Dedifferentiated amniotic fluid mesenchymal stem cell (primary cell): ENCODE measurements around the gene TBC1D19.
A peak's percentile ranks its signal among the peaks of the same experiment; 100 is the strongest.

ENCODE experiments used
- DNase-seq: peaks from one replicate; pipeline ENCODE4 v3.0.0-alpha.2; 2016; ENCODE audit errors: extremely low spot score

Gene TBC1D19

DNA sequence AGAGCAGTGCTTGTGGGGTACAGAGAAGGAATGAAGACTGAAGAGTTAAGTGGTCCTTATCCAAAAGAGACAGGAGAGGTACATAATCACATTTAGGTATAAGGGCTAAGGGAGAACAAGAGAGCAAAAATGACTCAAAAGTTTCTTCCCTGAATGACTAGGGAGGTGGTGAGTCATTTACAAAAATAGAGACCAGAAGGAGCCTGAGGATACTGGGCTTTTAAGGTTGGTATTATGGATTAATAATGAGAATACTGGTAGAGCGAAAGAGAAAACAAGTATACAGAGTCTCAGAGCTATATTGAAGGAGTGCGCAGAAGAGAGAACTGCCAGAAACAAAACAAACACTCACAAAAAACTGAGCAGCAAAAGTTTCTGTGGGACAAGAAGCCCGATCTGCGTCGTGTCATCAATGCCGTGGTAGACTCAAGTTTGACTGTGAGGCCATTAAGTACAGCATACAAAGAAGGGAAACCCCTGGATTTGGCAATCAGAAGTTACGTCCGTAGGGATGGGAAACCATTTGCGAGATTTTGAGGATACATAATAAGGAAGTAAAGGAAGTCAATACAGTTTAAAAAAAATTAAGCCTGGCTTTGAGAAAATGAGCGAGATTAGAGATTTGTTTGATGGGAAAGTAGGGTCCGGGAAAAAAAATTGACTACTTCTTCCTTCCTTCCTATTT is 147.6 kb downstream of the TBC1D19 start:
- no peak for DNase-seq

DNA sequence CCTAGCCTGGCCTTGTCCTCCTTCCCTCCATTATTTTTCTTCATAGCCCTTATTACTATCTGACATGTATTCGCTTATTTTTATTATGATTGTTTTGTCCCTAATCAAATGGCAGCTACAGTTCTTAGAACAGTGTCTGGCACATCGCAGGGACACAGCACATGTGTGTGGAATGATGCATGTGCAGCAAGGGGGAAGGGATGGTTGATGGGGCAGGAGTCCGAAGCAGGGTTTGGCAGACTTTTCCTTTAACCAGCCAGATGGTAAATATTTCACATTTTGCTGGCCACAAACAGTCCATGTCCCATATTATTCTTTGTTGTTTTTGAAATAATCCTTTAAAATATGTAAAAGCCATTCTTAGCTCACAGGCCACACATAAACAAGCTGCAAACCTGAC is 148.5 kb downstream of the TBC1D19 start:
- no peak for DNase-seq

DNA sequence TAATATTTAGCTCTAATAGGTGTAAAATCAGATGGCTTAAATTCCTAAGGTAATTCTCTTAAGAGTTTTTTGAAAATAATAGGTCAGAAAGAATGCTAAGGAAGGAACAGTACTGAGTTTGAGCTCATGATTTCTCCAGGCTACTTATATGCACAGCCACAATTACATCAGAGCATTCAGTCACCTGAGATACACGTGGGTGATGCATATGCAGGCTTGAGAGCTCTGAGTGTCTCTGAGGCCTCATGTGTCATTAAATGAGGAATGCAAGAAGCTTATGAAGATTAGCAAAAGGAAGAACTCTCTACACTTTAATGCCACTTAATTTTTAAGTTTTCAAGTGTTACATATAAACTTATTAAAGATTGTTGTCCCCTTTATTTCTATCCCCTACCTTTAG is 152.7 kb downstream of the TBC1D19 start:
- no peak for DNase-seq

DNA sequence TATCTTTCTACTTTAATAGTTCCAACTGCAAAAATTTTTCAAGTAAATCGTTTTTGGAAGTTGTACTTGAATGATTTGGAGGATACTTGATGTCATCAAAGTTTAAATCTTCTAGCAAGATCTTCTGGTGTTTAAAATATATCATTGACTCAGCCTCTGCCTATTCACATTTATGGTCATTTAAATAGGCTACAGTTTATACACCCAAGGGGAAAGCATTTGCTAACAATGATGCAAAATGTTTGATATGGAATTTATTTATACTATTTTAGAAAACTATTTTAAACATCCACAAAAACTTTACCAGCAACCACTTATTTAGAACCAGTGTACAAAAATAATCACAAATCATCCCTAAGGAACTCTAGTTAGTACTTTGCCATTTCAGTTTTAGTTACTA is 153.5 kb downstream of the TBC1D19 start:
- no peak for DNase-seq

GRCh38 chr4:26741491-26741871 is 157.6 kb downstream of the TBC1D19 start:
- DNase-seq, result no peak

- no peak for DNase-seq
Observed at GRCh38 chr4:26746802-26747213, 162.9 kb downstream of the TBC1D19 start.

- no peak for DNase-seq
Observed at GRCh38 chr4:26748811-26749210, 164.9 kb downstream of the TBC1D19 start.

DNA sequence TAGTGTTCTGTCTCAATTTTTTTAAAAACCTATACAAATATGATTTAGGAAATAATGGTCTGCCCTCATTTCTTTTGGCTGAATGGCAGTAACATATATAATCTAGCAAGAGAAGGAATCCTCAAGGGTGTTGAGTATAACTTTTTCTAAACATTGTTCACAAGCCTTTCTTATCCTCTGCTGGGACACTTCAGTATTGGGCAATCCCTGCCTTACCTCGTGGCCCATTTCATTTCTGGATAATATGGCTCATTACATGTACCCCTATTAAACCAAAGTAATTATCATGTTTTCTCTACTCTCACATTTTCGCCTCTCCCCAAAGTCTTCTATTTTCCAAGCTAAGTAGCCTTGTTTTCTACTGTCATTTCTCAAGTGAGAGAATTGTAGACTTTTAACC is 166.0 kb downstream of the TBC1D19 start:
- DNase-seq, result no peak

GRCh38 chr4:26751004-26751403 is 167.1 kb downstream of the TBC1D19 start:
- DNase-seq, result no peak

GRCh38 chr4:26751838-26752237 is 168.0 kb downstream of the TBC1D19 start:
- no peak for DNase-seq

GRCh38 chr4:26753187-26753586 is 169.3 kb downstream of the TBC1D19 start:
- no peak for DNase-seq

- peak; percentile 80 for DNase-seq
Observed at GRCh38 chr4:26753617-26754016, 169.7 kb downstream of the TBC1D19 start.

DNA sequence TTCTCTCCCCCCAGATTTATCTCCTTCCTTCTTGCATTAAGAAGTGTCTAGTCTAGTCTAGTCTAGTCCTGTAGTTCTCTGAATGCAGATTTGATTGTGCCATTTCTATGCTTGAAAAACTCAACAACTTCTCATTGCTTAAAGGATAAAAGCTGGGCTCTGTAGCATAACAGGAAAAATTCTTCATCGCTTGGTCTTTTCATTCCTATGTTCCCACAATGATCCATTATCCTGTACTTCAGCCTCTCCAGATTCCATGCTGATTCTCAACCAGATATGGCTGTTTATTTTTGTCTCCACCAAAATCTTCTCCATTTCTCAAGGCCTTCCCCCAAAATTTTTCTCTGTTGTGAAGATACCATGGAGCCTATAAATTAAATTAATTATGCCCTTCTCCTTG is 173.9 kb downstream of the TBC1D19 start:
- DNase-seq, result no peak

- no peak for DNase-seq
Observed at GRCh38 chr4:26758899-26759298, 175.0 kb downstream of the TBC1D19 start.

DNA sequence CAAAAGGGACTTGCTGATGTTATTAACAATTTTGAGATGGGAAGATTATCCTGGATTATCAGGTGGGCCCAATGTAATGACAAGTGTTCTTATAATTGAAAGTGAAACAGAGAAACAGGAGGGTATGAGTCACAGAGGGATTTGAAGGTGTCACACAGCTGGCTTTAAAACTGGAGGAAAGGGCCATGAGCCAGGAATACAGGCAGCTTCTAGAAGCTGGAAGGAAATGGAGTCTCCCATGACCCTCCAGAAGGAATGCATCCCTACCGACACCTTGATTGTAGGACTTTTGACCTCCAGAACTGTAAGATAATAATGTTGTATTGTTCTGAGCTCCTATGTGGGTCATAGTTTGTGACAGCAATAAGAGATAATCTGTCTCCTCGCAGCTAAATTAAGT is 178.8 kb downstream of the TBC1D19 start:
- DNase-seq, result no peak

DNA sequence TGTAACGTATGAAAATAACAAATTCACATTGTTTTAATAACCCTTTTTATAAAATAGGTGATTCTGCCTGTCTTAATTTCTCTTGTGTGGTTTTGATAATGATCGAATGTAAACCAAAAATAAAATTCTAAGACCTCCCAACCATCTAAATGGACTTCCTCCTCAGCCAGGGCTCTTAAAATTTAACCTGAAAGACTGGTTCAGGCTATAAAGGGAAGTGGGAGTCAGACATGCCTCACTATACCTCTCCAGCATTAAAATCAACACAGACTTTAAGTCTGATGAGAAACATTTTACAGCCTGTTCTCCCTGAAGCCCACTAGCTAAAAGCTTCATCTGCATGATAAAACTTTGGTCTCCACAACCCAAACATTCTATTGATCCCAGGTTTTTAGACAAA is 179.2 kb downstream of the TBC1D19 start:
- DNase-seq, result no peak

DNA sequence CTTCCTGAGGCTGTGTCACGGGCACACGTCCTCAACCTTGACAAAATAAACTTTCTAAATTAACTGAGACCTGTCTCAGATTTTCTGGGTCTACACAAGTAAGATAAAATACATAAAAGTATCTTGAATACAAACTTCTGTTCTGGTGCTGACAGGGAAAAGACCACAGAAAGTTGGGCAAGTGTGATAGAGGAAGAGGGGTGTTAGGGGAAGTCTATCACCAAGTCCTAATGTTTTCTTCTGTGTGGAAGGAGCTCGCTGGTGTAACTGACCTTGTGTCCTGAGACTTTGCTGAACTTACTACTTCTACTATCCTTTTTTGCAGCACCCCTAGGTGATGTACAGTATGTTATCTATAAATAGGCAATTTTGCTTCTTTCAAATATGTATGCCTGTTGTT is 179.8 kb downstream of the TBC1D19 start:
- DNase-seq, result no peak

- no peak for DNase-seq
Observed at GRCh38 chr4:26764231-26764630, 180.3 kb downstream of the TBC1D19 start.

GRCh38 chr4:26765515-26765914 is 181.6 kb downstream of the TBC1D19 start:
- no peak for DNase-seq

GRCh38 chr4:26766141-26766540 is 182.3 kb downstream of the TBC1D19 start:
- DNase-seq, result no peak

GRCh38 chr4:26772096-26772873 is 188.4 kb downstream of the TBC1D19 start:
- no peak for DNase-seq

DNA sequence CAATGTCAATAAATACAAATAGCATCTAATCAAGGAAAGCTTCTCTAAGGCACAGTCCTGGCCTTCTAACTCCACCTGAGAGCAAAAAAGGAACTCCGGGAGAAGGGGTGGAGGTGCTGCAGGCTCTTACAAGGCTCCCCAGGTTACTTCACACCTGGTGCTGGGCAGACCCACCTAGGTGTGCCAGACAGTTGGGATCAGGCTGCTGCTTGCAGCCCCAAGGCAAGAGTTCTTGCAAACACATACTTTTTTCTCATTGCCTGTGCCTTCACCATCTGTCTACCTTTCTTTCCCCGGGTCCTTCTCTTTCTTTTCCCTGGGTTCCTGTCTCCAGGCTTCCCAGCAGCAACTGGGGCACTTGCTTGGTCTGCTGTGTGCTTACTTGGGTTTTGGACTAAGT is 195.3 kb downstream of the TBC1D19 start:
- no peak for DNase-seq

- no peak for DNase-seq
Observed at GRCh38 chr4:26779674-26780073, 195.8 kb downstream of the TBC1D19 start.

GRCh38 chr4:26780539-26780938 is 196.7 kb downstream of the TBC1D19 start:
- no peak for DNase-seq
